ENCODE data around the gene MERTK. TPM values are rescaled to one million over a fixed set of nuclear protein-coding genes. Genes with fewer than 3 reads are reported as not detected.

Gene MERTK
- polyA plus RNA-seq, 1 experiment: 0.84 TPM

DNA sequence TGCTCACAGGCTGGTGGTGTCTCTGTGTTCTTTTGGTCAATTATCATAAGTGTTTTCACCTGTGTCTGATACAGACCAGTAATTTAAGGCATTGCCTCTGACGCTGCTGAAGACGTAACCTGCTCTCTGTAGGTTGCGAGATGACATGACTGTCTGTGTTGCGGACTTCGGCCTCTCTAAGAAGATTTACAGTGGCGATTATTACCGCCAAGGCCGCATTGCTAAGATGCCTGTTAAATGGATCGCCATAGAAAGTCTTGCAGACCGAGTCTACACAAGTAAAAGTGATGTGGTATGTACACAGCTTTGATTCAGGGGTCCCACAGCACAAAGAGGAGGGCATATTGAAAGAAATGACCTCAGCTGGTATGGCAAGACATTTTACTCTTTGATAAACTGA, 122.9 kb downstream of the MERTK start:
- ChIA-PET POLR2A (no interaction called here), CTCF (no interaction called here)
- Histone ChIP-seq H3K27me3 (ENCODE audit: control insufficient read depth, insufficient read depth, low read length) (peaks cover 15% of the 10 kb centered on the region), H3K4me3 (ENCODE audit: low read depth, low read length) (no peak overlapping the region), H3K27ac (ENCODE audit: low read depth, low read length) (no peak overlapping the region), H3K9me3 (ENCODE audit: control insufficient read depth, insufficient read depth, low read length) (no peaks in the 10 kb centered on the region)
- TF ChIP-seq, protein P1, sequence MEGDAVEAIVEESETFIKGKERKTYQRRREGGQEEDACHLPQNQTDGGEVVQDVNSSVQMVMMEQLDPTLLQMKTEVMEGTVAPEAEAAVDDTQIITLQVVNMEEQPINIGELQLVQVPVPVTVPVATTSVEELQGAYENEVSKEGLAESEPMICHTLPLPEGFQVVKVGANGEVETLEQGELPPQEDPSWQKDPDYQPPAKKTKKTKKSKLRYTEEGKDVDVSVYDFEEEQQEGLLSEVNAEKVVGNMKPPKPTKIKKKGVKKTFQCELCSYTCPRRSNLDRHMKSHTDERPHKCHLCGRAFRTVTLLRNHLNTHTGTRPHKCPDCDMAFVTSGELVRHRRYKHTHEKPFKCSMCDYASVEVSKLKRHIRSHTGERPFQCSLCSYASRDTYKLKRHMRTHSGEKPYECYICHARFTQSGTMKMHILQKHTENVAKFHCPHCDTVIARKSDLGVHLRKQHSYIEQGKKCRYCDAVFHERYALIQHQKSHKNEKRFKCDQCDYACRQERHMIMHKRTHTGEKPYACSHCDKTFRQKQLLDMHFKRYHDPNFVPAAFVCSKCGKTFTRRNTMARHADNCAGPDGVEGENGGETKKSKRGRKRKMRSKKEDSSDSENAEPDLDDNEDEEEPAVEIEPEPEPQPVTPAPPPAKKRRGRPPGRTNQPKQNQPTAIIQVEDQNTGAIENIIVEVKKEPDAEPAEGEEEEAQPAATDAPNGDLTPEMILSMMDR (IDR thresholded peaks at IDR 0.05; ENCODE audit: low read depth, low read length): no peak
- DNase-seq (ENCODE audit: low read depth, low spot score): no peak

- TF ChIP-seq, protein P1 (IDR thresholded peaks at IDR 0.05; ENCODE audit: low read depth, low read length): no peak
- H3K9me3 ChIP-seq (ENCODE audit: control insufficient read depth, insufficient read depth, low read length): no peaks in the 10 kb centered on the region
- no peak overlapping the region for H3K27ac ChIP-seq (ENCODE audit: low read depth, low read length)
- CTCF ChIA-PET: no interaction called here
- peaks cover 15% of the 10 kb centered on the region for H3K27me3 ChIP-seq (ENCODE audit: control insufficient read depth, insufficient read depth, low read length)
- POLR2A ChIA-PET: no interaction called here
- no peak for DNase-seq (ENCODE audit: low read depth, low spot score)
- H3K4me3 ChIP-seq (ENCODE audit: low read depth, low read length): no peak overlapping the region
Observed at GRCh38 chr2:112021781-112022231, 123.4 kb downstream of the MERTK start.

DNA sequence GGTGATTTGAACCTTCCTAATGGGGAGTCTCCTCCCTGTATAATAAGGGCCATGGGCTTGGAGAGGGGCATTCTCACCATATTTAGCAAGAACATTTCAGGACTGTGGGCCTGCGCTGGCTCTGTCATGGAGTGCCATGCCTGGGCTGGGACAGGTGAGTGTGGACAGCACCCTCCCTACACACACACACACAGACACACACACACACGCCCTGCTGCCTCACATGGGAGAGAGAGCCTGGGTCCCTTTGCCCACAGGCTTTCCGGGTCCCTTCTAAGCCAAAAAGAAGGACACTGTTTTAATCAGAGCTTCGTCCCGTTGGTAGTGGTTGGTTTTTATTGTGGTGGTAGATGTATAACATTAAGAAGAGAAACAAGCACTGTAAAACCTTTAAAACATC, 125.3 kb downstream of the MERTK start:
- no peaks in the 10 kb centered on the region for H3K9me3 ChIP-seq (ENCODE audit: control insufficient read depth, insufficient read depth, low read length)
- POLR2A ChIA-PET: no interaction called here
- DNase-seq (ENCODE audit: low read depth, low spot score): no peak
- H3K27me3 ChIP-seq (ENCODE audit: control insufficient read depth, insufficient read depth, low read length): peaks cover 17% of the 10 kb centered on the region
- H3K4me3 ChIP-seq (ENCODE audit: low read depth, low read length): no peak overlapping the region
- TF ChIP-seq, protein P1 (IDR thresholded peaks at IDR 0.05; ENCODE audit: low read depth, low read length): no peak
- CTCF ChIA-PET: no interaction called here
- no peak overlapping the region for H3K27ac ChIP-seq (ENCODE audit: low read depth, low read length)

DNA sequence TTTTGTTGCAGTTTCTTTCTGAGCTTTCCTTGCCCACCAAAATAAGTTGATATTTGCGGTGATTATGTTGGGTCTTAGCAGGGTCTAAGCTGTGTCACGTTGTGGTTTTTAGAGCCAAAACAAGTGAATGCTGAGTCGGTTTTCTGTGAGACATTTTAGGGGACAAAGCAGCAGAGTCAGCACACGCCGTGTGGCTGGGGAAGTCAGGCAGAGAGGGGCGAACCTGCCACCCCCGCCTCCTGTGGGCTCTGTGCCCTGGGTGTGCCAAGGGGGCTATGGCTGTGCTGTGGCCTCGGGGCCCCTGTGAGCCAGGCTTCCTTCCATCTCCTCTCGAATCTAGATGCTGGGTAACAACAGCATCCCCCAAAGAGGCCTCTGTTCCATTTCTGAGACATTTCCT, 125.8 kb downstream of the MERTK start:
- no peak for DNase-seq (ENCODE audit: low read depth, low spot score)
- TF ChIP-seq, protein P1 (IDR thresholded peaks at IDR 0.05; ENCODE audit: low read depth, low read length): no peak
- peaks cover 18% of the 10 kb centered on the region for H3K27me3 ChIP-seq (ENCODE audit: control insufficient read depth, insufficient read depth, low read length)
- H3K9me3 ChIP-seq (ENCODE audit: control insufficient read depth, insufficient read depth, low read length): no peaks in the 10 kb centered on the region
- POLR2A ChIA-PET: no interaction called here
- no peak overlapping the region for H3K27ac ChIP-seq (ENCODE audit: low read depth, low read length)
- H3K4me3 ChIP-seq (ENCODE audit: low read depth, low read length): no peak overlapping the region
- CTCF ChIA-PET: no interaction called here

GRCh38 chr2:112024896-112025491, 126.6 kb downstream of the MERTK start:
- ChIA-PET POLR2A (no interaction called here), CTCF (no interaction called here)
- TF ChIP-seq, protein P1 (IDR thresholded peaks at IDR 0.05; ENCODE audit: low read depth, low read length): no peak
- Histone ChIP-seq H3K4me3 (ENCODE audit: low read depth, low read length) (no peak overlapping the region), H3K27ac (ENCODE audit: low read depth, low read length) (no peak overlapping the region), H3K27me3 (ENCODE audit: control insufficient read depth, insufficient read depth, low read length) (peaks cover 17% of the 10 kb centered on the region), H3K9me3 (ENCODE audit: control insufficient read depth, insufficient read depth, low read length) (no peaks in the 10 kb centered on the region)
- no peak for DNase-seq (ENCODE audit: low read depth, low spot score)

All from AG04450 (cell line).